H1 (cell line): ENCODE data around the gene SLC25A5.

Experiments
- CTCF ChIP-seq, 3 experiments: IDR thresholded peaks; 1 replicate in 2 of 3; 2 replicates in 1 of 3; pipeline versions ENCODE4 v1.5.1 to v1.6.1; 2011; ENCODE audit warnings: low read length in 3 of 3, mild to moderate bottlenecking in 3 of 3, inconsistent platforms in 2 of 3, low read depth in 1 of 3, moderate library complexity in 1 of 3; ENCODE audit not compliant: insufficient read depth in 1 of 3; ENCODE audit errors: control extremely low read depth in 1 of 3
- RXRA ChIP-seq: IDR thresholded peaks from 2 replicates; pipeline ENCODE4 v1.6.1; 2011; ENCODE audit warnings: low read depth, mild to moderate bottlenecking, low read length, moderate library complexity; ENCODE audit not compliant: insufficient read depth

GRCh38 chrX:119477812-119478232 is 9.6 kb downstream of the SLC25A5 start:
- no peak for TF ChIP-seq RXRA
- no peak for TF ChIP-seq CTCF (IDR thresholded peaks at IDR 0.05; ENCODE audit: control extremely low read depth in 1 of 3, insufficient read depth in 1 of 3, low read depth in 1 of 3, low read length in 3 of 3)
